OCI-LY7 (cell line): ENCODE data around the gene SDC3. TPM values are rescaled to one million over a fixed set of nuclear protein-coding genes. Genes with fewer than 3 reads are reported as not detected.
"Not testable (repeated sequence)": the region's sequence is repeated elsewhere in the genome, so short reads cannot be mapped to it uniquely, and the experiment has no call there.

ENCODE experiments used
- BruUV-seq: library from RNA; stranded (reverse); fragments of 400-500 nt; replicated peaks from 2 replicates; lab custom pipeline; 2021; lab: Mats Ljungman, UMichigan
- CTCF ChIA-PET: fragments of 300-600 bp; sonication (Branson Sonifier 250); formaldehyde crosslinking; loops from one replicate; lab custom pipeline; 2022; ENCODE audit warnings: antibody characterized with exemption; ENCODE audit not compliant: unreplicated experiment; lab: Charles Lee
- POLR2A ChIA-PET: fragments of 300-600 bp; sonication (Branson Sonifier 250); formaldehyde crosslinking; loops from one replicate; lab custom pipeline; 2022; ENCODE audit warnings: antibody characterized with exemption; lab: Charles Lee
- DNase-seq: peaks from one replicate; pipeline ENCODE4 v3.0.0-alpha.2; 2015; ENCODE audit warnings: low spot score
- H2AFZ ChIP-seq: fragments of 200-600 bp; sonication (generic), shearing (Covaris generic); 2 replicates; pipeline ENCODE4 v1.6.1; 2014; ENCODE audit warnings: mild to moderate bottlenecking, antibody characterized with exemption, low read length, moderate library complexity
- H3K27ac ChIP-seq: fragments of 200-600 bp; sonication (generic); 2 replicates; pipeline ENCODE4 v1.5.1; 2014; ENCODE audit warnings: mixed run types, low read depth, mild to moderate bottlenecking, moderate library complexity, low read length, inconsistent platforms; ENCODE audit not compliant: poor library complexity, severe bottlenecking
- H3K36me3 ChIP-seq: fragments of 200-600 bp; sonication (generic); 2 replicates; pipeline ENCODE4 v1.6.1; 2014; ENCODE audit warnings: mild to moderate bottlenecking, antibody characterized with exemption, low read length, moderate library complexity, mixed read lengths; ENCODE audit not compliant: insufficient read depth
- H3K4me1 ChIP-seq: fragments of 200-600 bp; sonication (generic); 2 replicates; pipeline ENCODE4 v1.5.1; 2014; ENCODE audit warnings: mild to moderate bottlenecking, low read length; ENCODE audit not compliant: insufficient read depth, poor library complexity, severe bottlenecking
- H3K4me2 ChIP-seq: fragments of 200-600 bp; sonication (generic); 2 replicates; pipeline ENCODE4 v1.6.1; 2014; ENCODE audit warnings: mild to moderate bottlenecking, low read length
- H3K4me3 ChIP-seq: fragments of 200-600 bp; sonication (generic); 2 replicates; pipeline ENCODE4 v1.5.1; 2014; ENCODE audit warnings: mild to moderate bottlenecking, low read depth, low read length; ENCODE audit not compliant: poor library complexity, severe bottlenecking
- H3K79me2 ChIP-seq: fragments of 200-600 bp; sonication (generic); 2 replicates; pipeline ENCODE4 v1.6.1; 2016; ENCODE audit warnings: low read depth, mild to moderate bottlenecking, low read length, moderate library complexity, mixed read lengths; ENCODE audit not compliant: insufficient read depth
- H3K9me2 ChIP-seq: fragments of 200-600 bp; sonication (generic); 2 replicates; pipeline ENCODE4 v1.6.1; 2016; ENCODE audit warnings: mild to moderate bottlenecking, low read length, mixed read lengths; ENCODE audit not compliant: insufficient read depth
- H3K9me3 ChIP-seq: fragments of 200-600 bp; sonication (generic); 2 replicates; pipeline ENCODE4 v1.6.1; 2014; ENCODE audit warnings: mild to moderate bottlenecking, mixed run types, low read length, mixed read lengths
- H4K20me1 ChIP-seq: fragments of 200-600 bp; sonication (generic); 2 replicates; pipeline ENCODE4 v1.6.1; 2014; ENCODE audit warnings: mild to moderate bottlenecking, antibody characterized with exemption, low read length, moderate library complexity, mixed read lengths; ENCODE audit not compliant: insufficient read depth
- EZH2phosphoT487 ChIP-seq: fragments of 200-600 bp; sonication (generic); IDR thresholded peaks from 2 replicates; pipeline ENCODE4 v1.6.1; 2018; ENCODE audit warnings: low read depth, borderline replicate concordance, mild to moderate bottlenecking, mixed run types, antibody characterized with exemption, low read length, moderate library complexity, mixed read lengths
- intact Hi-C: fragments of 100-400 bp; cut with micrococcal nuclease; formaldehyde crosslinking; loops from one replicate; pipeline ENCODE4 v1.10.0; 2022; ENCODE audit not compliant: unreplicated experiment
- total RNA-seq, 2 experiments: library from RNA; depleted of rRNA in 1 of 2; stranded (reverse); fragments of >200 nt in 1 of 2; shearing (Covaris generic) in 1 of 2; gene quantifications; 2 replicates each; pipeline ENCODE4 v1.2.3, GENCODE V29; 2014 to 2022
- TF ChIP-seq, protein P1 (sequence below): fragments of 200-600 bp; sonication (generic); conservative IDR thresholded peaks from 2 replicates; pipeline ENCODE4 v1.5.1; 2014; ENCODE audit warnings: mild to moderate bottlenecking, antibody characterized with exemption, low read length, moderate library complexity, mixed read lengths

The SDC3 gene
- total RNA-seq, 2 experiments from 2014 or later, result not detected

DNA sequence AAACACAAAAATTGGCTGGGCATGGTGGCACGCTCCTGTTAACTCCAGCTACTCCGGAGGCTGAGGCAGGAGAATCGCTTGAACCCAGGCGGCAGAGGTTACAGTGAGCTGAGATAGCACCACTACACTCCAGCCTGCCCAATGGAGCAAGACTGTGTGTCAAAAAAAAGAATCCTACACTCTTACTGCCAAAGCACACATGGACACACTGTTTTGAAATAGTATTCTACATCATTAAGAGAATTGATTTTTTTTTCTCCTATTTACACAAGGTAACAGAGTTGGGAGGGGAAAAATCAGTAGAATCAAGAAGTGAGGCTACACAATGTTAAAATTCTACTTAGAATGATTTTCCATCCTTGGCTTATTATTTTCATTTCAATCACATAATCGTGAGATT, 42.1 kb upstream of the SDC3 start:
- TF ChIP-seq, protein P1, sequence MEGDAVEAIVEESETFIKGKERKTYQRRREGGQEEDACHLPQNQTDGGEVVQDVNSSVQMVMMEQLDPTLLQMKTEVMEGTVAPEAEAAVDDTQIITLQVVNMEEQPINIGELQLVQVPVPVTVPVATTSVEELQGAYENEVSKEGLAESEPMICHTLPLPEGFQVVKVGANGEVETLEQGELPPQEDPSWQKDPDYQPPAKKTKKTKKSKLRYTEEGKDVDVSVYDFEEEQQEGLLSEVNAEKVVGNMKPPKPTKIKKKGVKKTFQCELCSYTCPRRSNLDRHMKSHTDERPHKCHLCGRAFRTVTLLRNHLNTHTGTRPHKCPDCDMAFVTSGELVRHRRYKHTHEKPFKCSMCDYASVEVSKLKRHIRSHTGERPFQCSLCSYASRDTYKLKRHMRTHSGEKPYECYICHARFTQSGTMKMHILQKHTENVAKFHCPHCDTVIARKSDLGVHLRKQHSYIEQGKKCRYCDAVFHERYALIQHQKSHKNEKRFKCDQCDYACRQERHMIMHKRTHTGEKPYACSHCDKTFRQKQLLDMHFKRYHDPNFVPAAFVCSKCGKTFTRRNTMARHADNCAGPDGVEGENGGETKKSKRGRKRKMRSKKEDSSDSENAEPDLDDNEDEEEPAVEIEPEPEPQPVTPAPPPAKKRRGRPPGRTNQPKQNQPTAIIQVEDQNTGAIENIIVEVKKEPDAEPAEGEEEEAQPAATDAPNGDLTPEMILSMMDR, result no peak
- TF ChIP-seq EZH2phosphoT487, result no peak
- BruUV-seq, result no TSS peak
- no peak for DNase-seq
- Histone ChIP-seq H3K4me1 (peaks cover 8% of the 10 kb centered on the region), H4K20me1 (no peaks in the 10 kb centered on the region), H3K9me2 (no peaks in the 10 kb centered on the region), H3K4me3 (no peak overlapping the region), H3K27ac (no peak overlapping the region), H3K9me3 (no peaks in the 10 kb centered on the region), H3K79me2 (peaks cover 4% of the 10 kb centered on the region; the same call in 1 of the 2 replicates), H3K4me2 (no peak overlapping the region), H2AFZ (no peak overlapping the region), H3K36me3 (peaks cover 88% of the 10 kb centered on the region)
- intact Hi-C loops, result no loop called here
- ChIA-PET POLR2A (no interaction called here), CTCF (no interaction called here)

DNA sequence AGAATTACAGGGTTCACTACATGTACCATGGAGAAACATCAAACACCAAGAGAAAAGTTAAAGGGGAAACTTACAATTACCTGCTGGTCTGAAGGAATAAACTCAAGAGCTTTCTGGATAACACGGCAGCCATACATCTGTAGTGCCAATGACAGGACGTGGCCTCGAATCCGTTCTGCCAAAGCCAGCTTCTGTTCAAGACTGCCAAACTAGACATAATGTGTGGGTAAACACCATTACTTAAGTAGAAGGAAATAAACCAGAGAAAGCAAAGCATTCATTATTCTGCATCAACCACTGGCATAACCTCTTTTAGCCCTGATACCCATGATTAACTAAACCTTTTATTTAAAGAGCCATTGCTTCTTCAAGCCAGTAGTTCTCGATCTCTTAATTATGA, 41.5 kb upstream of the SDC3 start:
- ChIA-PET POLR2A (no interaction called here), CTCF (no interaction called here)
- Histone ChIP-seq H3K4me2 (no peak overlapping the region), H3K79me2 (no peaks in the 10 kb centered on the region), H2AFZ (no peak overlapping the region), H3K4me3 (no peak overlapping the region), H3K4me1 (peaks cover 8% of the 10 kb centered on the region), H3K9me2 (no peaks in the 10 kb centered on the region), H3K36me3 (peaks cover 90% of the 10 kb centered on the region), H3K27ac (no peak overlapping the region), H3K9me3 (no peaks in the 10 kb centered on the region), H4K20me1 (no peaks in the 10 kb centered on the region)
- no TSS peak for BruUV-seq
- DNase-seq, result no peak
- TF ChIP-seq, protein P1, result no peak
- TF ChIP-seq EZH2phosphoT487, result no peak
- intact Hi-C loops, result no loop called here

DNA sequence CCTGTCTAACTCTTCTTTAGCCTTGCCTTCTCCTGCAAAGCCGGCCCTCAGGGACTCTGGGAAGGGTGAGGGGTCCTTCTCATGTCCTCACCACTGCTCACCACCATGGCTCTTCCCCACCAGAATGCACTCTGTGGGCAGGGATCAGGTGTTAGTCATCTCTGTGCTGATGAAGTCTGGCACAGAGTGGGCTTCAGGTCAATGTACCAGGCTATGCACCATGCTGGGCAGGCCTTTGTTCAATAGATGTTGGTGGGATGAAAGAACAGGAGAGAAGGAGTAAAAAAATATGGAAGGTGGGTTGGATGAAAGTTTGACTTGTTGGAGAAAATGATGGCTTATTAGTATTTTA, 40.9 kb upstream of the SDC3 start:
- CTCF ChIA-PET, H3K9me3 ChIP-seq, DNase-seq, H3K4me3 ChIP-seq, H3K4me2 ChIP-seq, H3K27ac ChIP-seq, H2AFZ ChIP-seq, H3K79me2 ChIP-seq, intact Hi-C loops, H3K9me2 ChIP-seq, H3K4me1 ChIP-seq, BruUV-seq, POLR2A ChIA-PET, H4K20me1 ChIP-seq: not testable (repeated sequence)
- peaks cover 91% of the 10 kb centered on the region for H3K36me3 ChIP-seq

DNA sequence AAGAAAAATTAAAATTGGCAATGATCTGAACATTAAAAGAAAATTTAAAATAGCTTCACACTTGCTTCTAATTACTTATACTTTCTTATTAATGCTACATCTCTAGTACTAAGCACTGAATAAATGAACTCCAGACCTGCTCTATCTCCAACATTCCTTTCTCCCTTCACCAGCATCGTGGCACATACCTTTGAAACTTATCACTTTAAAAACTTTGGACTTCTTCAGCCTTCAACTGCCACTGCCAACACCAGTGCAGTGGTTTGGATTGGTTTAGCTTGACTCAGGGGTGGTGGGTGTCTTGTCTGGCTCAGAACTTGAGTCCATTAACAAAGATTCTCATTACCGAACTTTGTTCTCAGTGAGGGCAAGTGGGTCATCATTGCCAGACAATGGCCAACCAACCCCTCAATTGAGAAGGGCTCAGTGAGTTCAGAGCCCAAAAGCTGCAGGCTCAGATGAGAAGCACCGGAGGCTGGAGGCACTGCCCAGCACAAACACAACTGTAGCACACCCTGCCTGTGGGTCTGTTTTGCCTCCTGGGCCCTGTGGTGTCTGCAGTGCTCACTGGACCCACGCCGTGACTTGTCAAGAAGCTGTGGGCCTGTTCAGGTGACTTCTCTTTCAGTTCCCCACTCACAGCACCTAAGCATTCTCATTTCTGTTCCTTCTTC, 40.4 kb upstream of the SDC3 start:
- POLR2A ChIA-PET, result interaction anchor here (0.7 to 1.0 kb wide), 3 partner anchors 9 to 169 kb away, joined by 3 to 4 read pairs (median 3); no protein-coding TSS in a partner anchor
- not testable (repeated sequence) for BruUV-seq

More for the DNA sequence above, 40.4 kb upstream of the SDC3 start:
- H3K4me3 ChIP-seq, H3K79me2 ChIP-seq, H3K4me2 ChIP-seq, H4K20me1 ChIP-seq, H3K9me3 ChIP-seq, H3K4me1 ChIP-seq, H3K27ac ChIP-seq, intact Hi-C loops, H3K9me2 ChIP-seq, H2AFZ ChIP-seq, DNase-seq, CTCF ChIA-PET: not testable (repeated sequence)
- peaks cover 91% of the 10 kb centered on the region for H3K36me3 ChIP-seq
